Measurements from ENCODE around the gene NAA50. TPM values are rescaled to one million over a fixed set of nuclear protein-coding genes. Genes with fewer than 3 reads are reported as not detected.

Gene NAA50
- total and polyA plus RNA-seq, 2 of the 13 experiments (the other 11 are each of a cell fraction or from before 2014, with no cell fraction given) = 30.2 to 233 TPM

GRCh38 chr3:113707835-113708234 lies 38.2 kb downstream of the NAA50 start:
- intact Hi-C loops (cut with micrococcal nuclease; ENCODE audit: unreplicated experiment) = no loop called here
- no peak for TF ChIP-seq LBX2 (CRISPR knock-in tag; IDR thresholded peaks at IDR 0.05; ENCODE audit: borderline replicate concordance)
- no peak for TF ChIP-seq ZNF704 (CRISPR knock-in tag; IDR thresholded peaks at IDR 0.05; ENCODE audit: borderline replicate concordance)
- no peak for TF ChIP-seq MAFG (CRISPR knock-in tag; IDR thresholded peaks at IDR 0.05)
- TF ChIP-seq TBX2 (CRISPR knock-in tag; IDR thresholded peaks at IDR 0.05; ENCODE audit: borderline replicate concordance) = no peak
- in situ Hi-C loops (cut with HindIII; ENCODE audit: extremely low pct_ligation_motif_present, low pct_unique_long_range_greater_than_20kb) = no loop called here
- no peak for FAIRE-seq
- no peaks in the 10 kb centered on the region for H4K20me1 ChIP-seq (ENCODE audit: insufficient read depth, low read length)
- H3K4me1 ChIP-seq (ENCODE audit: insufficient read depth, low read length) = peaks cover 14% of the 10 kb centered on the region; the same call in 1 of the 2 replicates
- no peaks in the 10 kb centered on the region for H3K27me3 ChIP-seq (ENCODE audit: control insufficient read depth in 1 of 2, insufficient read depth in 2 of 2, low read length in 2 of 2)
- H3K9ac ChIP-seq (ENCODE audit: insufficient read depth, low read depth, low read length) = no peak overlapping the region
- H3K36me3 ChIP-seq (replicated peaks in 1 of 2; ENCODE audit: control insufficient read depth in 1 of 2, insufficient read depth in 2 of 2, low read length in 2 of 2) = no peaks in the 10 kb centered on the region
- ChIA-PET POLR2A (no interaction called here), CTCF (ENCODE audit: low intra/inter-chr PET ratio, low total read pairs) (no interaction called here)
- no peak for DNase-seq (ENCODE audit: low spot score)
- WGBS (ENCODE audit: low lambda C conversion rate) = 26% methylated on average over 4 of the region's 4 CpGs
- H3K79me2 ChIP-seq (ENCODE audit: insufficient read depth, low read length) = no peaks in the 10 kb centered on the region
- no peak overlapping the region for H3K4me2 ChIP-seq (ENCODE audit: low read depth, low read length)
- no peaks in the 10 kb centered on the region for H3K9me3 ChIP-seq (ENCODE audit: low read length)
- H2AFZ ChIP-seq (ENCODE audit: low read length) = no peak overlapping the region
- no peak for ATAC-seq
- BruUV-seq (replicated peaks) = no TSS peak
- no peak overlapping the region for H3K4me3 ChIP-seq (replicated peaks in 1 of 3; ENCODE audit: insufficient read depth in 1 of 3, low read depth in 2 of 3, low read length in 3 of 3)
- no peak overlapping the region for H3K27ac ChIP-seq (ENCODE audit: extremely low read length, insufficient read depth, low read length)

- Histone ChIP-seq H3K9ac (ENCODE audit: insufficient read depth, low read depth, low read length) (no peak overlapping the region), H4K20me1 (ENCODE audit: insufficient read depth, low read length) (no peaks in the 10 kb centered on the region), H3K4me1 (ENCODE audit: insufficient read depth, low read length) (peaks cover 46% of the 10 kb centered on the region), H3K36me3 (replicated peaks in 1 of 2; ENCODE audit: control insufficient read depth in 1 of 2, insufficient read depth in 2 of 2, low read length in 2 of 2) (no peaks in the 10 kb centered on the region), H3K79me2 (ENCODE audit: insufficient read depth, low read length) (peaks cover 20% of the 10 kb centered on the region), H3K9me3 (ENCODE audit: low read length) (no peaks in the 10 kb centered on the region), H2AFZ (ENCODE audit: low read length) (no peak overlapping the region), H3K27ac (ENCODE audit: extremely low read length, insufficient read depth, low read length) (no peak overlapping the region), H3K27me3 (ENCODE audit: control insufficient read depth in 1 of 2, insufficient read depth in 2 of 2, low read length in 2 of 2) (no peaks in the 10 kb centered on the region; a peak in 1 of 5 replicates), H3K4me3 (replicated peaks in 1 of 3; ENCODE audit: insufficient read depth in 1 of 3, low read depth in 2 of 3, low read length in 3 of 3) (no peak overlapping the region), H3K4me2 (ENCODE audit: low read depth, low read length) (no peak overlapping the region)
- DNase-seq (ENCODE audit: low spot score) (no peak), ATAC-seq (no peak), FAIRE-seq (no peak)
- 90% methylated on average over 19 of the region's 24 CpGs for WGBS (ENCODE audit: low lambda C conversion rate)
- POLR2A ChIA-PET = interaction anchor here (1.1 kb wide), 1 partner anchor 36 kb away, joined by 3 read pairs; no protein-coding TSS in a partner anchor
- TF ChIP-seq ZNF512 (CRISPR knock-in tag; IDR thresholded peaks at IDR 0.05) (no peak), SP4 (CRISPR knock-in tag; IDR thresholded peaks at IDR 0.05) (no peak)
- no TSS peak for BruUV-seq (replicated peaks)
- in situ Hi-C loops (cut with HindIII; ENCODE audit: extremely low pct_ligation_motif_present, low pct_unique_long_range_greater_than_20kb) = no loop called here
- CTCF ChIA-PET (ENCODE audit: low intra/inter-chr PET ratio, low total read pairs) = no interaction called here
- intact Hi-C loops (cut with micrococcal nuclease; ENCODE audit: unreplicated experiment) = loop anchor here (5.0 kb wide), 2 partner anchors 48 to 67 kb away; partner anchors contain the start of genes ATP6V1A and NAA50
Measured at GRCh38 chr3:113698956-113699355, 47.1 kb downstream of the NAA50 start.

Data from HepG2 (cell line).